ENCODE measurements around the gene TMEM120A.

GRCh38 chr7:76002139-76002538 lies 7.7 kb upstream of the TMEM120A start:
- TF ChIP-seq CTCF (IDR thresholded peaks at IDR 0.05): no peak
- no peak for TF ChIP-seq POLR2A (IDR thresholded peaks at IDR 0.05)
- TF ChIP-seq EP300 (IDR thresholded peaks at IDR 0.05): no peak
- TF ChIP-seq POLR2AphosphoS5 (IDR thresholded peaks at IDR 0.05): no peak

Measured in upper lobe of left lung (tissue), 4 donors.